Loucy (cell line): ENCODE results near the gene ICA1L.

Experiments used
- H2AFZ ChIP-seq: fragments of 200-600 bp; sonication (generic); 2 replicates; pipeline ENCODE4 v1.6.0; 2016; ENCODE audit warnings: antibody characterized with exemption, mild to moderate bottlenecking, low read length, moderate library complexity
- H3F3A ChIP-seq: fragments of 200-600 bp; 2 replicates; pipeline ENCODE4 v1.6.0; 2016; ENCODE audit warnings: antibody characterized with exemption, low read depth, mild to moderate bottlenecking
- H3K27me3 ChIP-seq: fragments of 200-600 bp; sonication (generic); 2 replicates; pipeline ENCODE4 v1.6.1; 2014; ENCODE audit warnings: low read length, mild to moderate bottlenecking; ENCODE audit not compliant: insufficient read depth, poor library complexity, severe bottlenecking
- H3K36me3 ChIP-seq: fragments of 200-600 bp; sonication (generic); 2 replicates; pipeline ENCODE4 v1.6.1; 2016; ENCODE audit warnings: low read length; ENCODE audit not compliant: insufficient read depth
- H3K4me1 ChIP-seq: fragments of 200-600 bp; sonication (generic); 2 replicates; pipeline ENCODE4 v1.5.1; 2014; ENCODE audit warnings: low read length, mild to moderate bottlenecking; ENCODE audit not compliant: insufficient read depth, poor library complexity, severe bottlenecking
- H3K4me2 ChIP-seq: fragments of 200-600 bp; sonication (generic); 2 replicates; pipeline ENCODE4 v1.6.0; 2014; ENCODE audit warnings: antibody characterized with exemption, low read length, low read depth, mild to moderate bottlenecking; ENCODE audit not compliant: poor library complexity, severe bottlenecking
- H3K4me3 ChIP-seq: fragments of 200-600 bp; sonication (generic); 2 replicates; pipeline ENCODE4 v1.5.1; 2014; ENCODE audit warnings: low read length, mild to moderate bottlenecking, mixed read lengths; ENCODE audit not compliant: poor library complexity, severe bottlenecking
- H3K79me2 ChIP-seq: fragments of 200-600 bp; sonication (generic); 2 replicates; pipeline ENCODE4 v1.6.1; 2014; ENCODE audit warnings: low read length; ENCODE audit not compliant: insufficient read depth
- H3K9ac ChIP-seq: fragments of 200-600 bp; sonication (generic); 2 replicates; pipeline ENCODE4 v1.6.0; 2014; ENCODE audit warnings: mild to moderate bottlenecking, low read depth, low read length, moderate library complexity; ENCODE audit not compliant: poor library complexity, severe bottlenecking
- H3K9me2 ChIP-seq: fragments of 200-600 bp; sonication (generic); replicated peaks from 2 replicates; pipeline ENCODE4 v1.6.1; 2016; ENCODE audit warnings: low read depth, low read length, mixed read lengths
- H3K9me3 ChIP-seq: fragments of 200-600 bp; sonication (generic); 2 replicates; pipeline ENCODE4 v1.6.1; 2014; ENCODE audit warnings: mild to moderate bottlenecking, antibody characterized with exemption, low read length, low read depth; ENCODE audit not compliant: insufficient read depth
- H4K20me1 ChIP-seq: fragments of 200-600 bp; sonication (generic); 2 replicates; pipeline ENCODE4 v1.6.0; 2014; ENCODE audit warnings: antibody characterized with exemption, low read length, mild to moderate bottlenecking; ENCODE audit not compliant: insufficient read depth, poor library complexity, severe bottlenecking
- EZH2phosphoT487 ChIP-seq: fragments of 200-600 bp; IDR thresholded peaks from 2 replicates; pipeline ENCODE4 v1.6.1; 2018; ENCODE audit warnings: antibody characterized with exemption, mild to moderate bottlenecking, moderate library complexity, borderline replicate concordance
- TF ChIP-seq, protein P1 (sequence below): fragments of 200-600 bp; sonication (generic); conservative IDR thresholded peaks from 2 replicates; pipeline ENCODE4 v1.5.1; 2014; ENCODE audit warnings: mild to moderate bottlenecking, antibody characterized with exemption, low read length

Gene ICA1L

DNA sequence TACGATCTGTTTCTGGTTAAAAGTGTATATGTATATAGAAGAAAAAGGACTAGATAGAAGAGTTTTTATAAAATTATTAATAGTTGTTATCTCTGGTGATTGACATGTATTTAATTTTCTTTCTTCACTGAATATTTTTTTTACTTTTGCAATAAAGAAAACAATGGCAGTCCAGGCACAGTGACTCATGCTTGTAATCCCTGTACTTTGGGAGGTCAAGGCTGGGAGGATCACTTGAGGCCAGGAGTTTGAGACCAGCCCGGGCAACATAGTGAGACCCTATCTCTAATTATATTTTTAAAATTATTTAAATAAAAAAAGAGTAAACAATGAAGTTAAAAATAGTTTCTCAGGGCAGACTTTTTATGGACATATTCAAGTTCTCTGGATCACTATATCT is 122.1 kb downstream of the ICA1L start:
- Histone ChIP-seq H3K9me3 (peaks cover under 1% of the 10 kb centered on the region; the same call in 1 of the 2 replicates), H3K4me2 (no peak overlapping the region), H3F3A (no peaks in the 10 kb centered on the region), H3K36me3 (no peaks in the 10 kb centered on the region), H2AFZ (no peak overlapping the region), H3K9me2 (no peaks in the 10 kb centered on the region), H3K79me2 (no peaks in the 10 kb centered on the region), H4K20me1 (peaks cover 3% of the 10 kb centered on the region), H3K4me3 (no peak overlapping the region), H3K4me1 (no peaks in the 10 kb centered on the region), H3K9ac (no peak overlapping the region), H3K27me3 (no peaks in the 10 kb centered on the region)
- TF ChIP-seq, protein P1, sequence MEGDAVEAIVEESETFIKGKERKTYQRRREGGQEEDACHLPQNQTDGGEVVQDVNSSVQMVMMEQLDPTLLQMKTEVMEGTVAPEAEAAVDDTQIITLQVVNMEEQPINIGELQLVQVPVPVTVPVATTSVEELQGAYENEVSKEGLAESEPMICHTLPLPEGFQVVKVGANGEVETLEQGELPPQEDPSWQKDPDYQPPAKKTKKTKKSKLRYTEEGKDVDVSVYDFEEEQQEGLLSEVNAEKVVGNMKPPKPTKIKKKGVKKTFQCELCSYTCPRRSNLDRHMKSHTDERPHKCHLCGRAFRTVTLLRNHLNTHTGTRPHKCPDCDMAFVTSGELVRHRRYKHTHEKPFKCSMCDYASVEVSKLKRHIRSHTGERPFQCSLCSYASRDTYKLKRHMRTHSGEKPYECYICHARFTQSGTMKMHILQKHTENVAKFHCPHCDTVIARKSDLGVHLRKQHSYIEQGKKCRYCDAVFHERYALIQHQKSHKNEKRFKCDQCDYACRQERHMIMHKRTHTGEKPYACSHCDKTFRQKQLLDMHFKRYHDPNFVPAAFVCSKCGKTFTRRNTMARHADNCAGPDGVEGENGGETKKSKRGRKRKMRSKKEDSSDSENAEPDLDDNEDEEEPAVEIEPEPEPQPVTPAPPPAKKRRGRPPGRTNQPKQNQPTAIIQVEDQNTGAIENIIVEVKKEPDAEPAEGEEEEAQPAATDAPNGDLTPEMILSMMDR = no peak
- TF ChIP-seq EZH2phosphoT487 = no peak

GRCh38 chr2:202743613-202744012 is 128.0 kb downstream of the ICA1L start:
- H3K36me3 ChIP-seq = peaks cover 23% of the 10 kb centered on the region
- H3K4me1 ChIP-seq = no peaks in the 10 kb centered on the region
- H3K4me3 ChIP-seq = no peak overlapping the region
- no peak overlapping the region for H3K9ac ChIP-seq
- H2AFZ ChIP-seq = no peak overlapping the region
- H4K20me1 ChIP-seq = no peaks in the 10 kb centered on the region
- no peak overlapping the region for H3K4me2 ChIP-seq
- TF ChIP-seq EZH2phosphoT487 = no peak
- TF ChIP-seq, protein P1 = no peak
- no peaks in the 10 kb centered on the region for H3F3A ChIP-seq
- no peaks in the 10 kb centered on the region for H3K9me2 ChIP-seq
- no peaks in the 10 kb centered on the region for H3K79me2 ChIP-seq
- peaks cover 19% of the 10 kb centered on the region; the same call in 1 of the 2 replicates for H3K9me3 ChIP-seq
- H3K27me3 ChIP-seq = no peaks in the 10 kb centered on the region

DNA sequence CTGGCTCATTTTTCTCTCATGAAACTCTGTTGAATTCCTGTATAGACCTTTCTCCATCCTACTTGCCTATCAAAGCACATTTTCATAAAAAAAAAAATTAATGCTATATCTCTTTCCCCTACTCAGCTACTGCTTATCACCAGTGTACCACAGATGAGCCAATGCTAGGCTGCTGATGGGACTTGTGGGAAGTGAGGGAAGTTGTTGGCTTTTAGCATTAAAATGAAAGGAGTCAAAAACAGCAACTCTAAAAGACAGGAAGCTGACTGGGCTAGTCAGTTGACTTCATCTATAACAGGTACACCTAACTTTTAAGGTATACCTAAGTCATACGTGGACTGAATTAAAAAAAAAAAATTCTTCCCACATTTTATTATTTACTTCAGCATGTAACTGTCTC is 134.7 kb downstream of the ICA1L start:
- H4K20me1 ChIP-seq = no peaks in the 10 kb centered on the region
- peaks cover 5% of the 10 kb centered on the region; the same call in 1 of the 2 replicates for H3K9me3 ChIP-seq
- H3K27me3 ChIP-seq = no peaks in the 10 kb centered on the region
- no peak overlapping the region for H3K9ac ChIP-seq
- no peaks in the 10 kb centered on the region for H3K4me1 ChIP-seq
- H3K36me3 ChIP-seq = peaks cover 28% of the 10 kb centered on the region; the same call in 1 of the 2 replicates
- H3K4me2 ChIP-seq = no peak overlapping the region
- TF ChIP-seq EZH2phosphoT487 = no peak
- TF ChIP-seq, protein P1 = no peak
- no peak overlapping the region for H3K4me3 ChIP-seq
- no peaks in the 10 kb centered on the region for H3K9me2 ChIP-seq
- no peaks in the 10 kb centered on the region for H3F3A ChIP-seq
- no peak overlapping the region for H2AFZ ChIP-seq
- H3K79me2 ChIP-seq = no peaks in the 10 kb centered on the region
